ENCODE data around the gene GGTLC1.

Gene GGTLC1

DNA sequence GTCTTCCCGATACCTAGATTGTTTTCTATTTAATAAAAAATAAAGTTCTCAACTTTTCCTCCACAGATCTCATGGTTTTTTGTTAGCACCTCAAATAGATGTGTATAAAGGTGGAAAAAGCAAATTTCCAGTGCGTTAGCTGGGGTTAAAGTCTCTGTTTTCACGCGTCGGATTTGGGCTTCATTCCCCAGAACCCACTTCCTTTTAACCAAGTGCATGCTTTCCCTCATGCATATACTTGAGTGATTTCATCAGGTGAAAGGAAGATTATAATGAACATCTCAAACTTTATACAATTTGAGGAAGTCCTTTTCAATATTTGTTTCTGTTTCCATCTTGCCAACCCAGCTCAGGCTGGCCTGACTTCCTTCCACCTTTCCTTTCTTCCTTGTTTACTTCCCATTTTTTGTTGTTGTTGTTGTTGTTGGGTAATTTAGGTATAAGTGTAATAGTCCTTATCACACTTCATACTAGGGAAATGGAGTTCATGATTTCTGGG, 43.9 kb upstream of the GGTLC1 start:
- peaks cover 2% of the 10 kb centered on the region for H3K4me1 ChIP-seq (ENCODE audit: control insufficient read depth, insufficient read depth, low read depth, low read length)
- no peak overlapping the region for H3K18ac ChIP-seq (ENCODE audit: low read depth in 1 of 2, low read length in 2 of 2)
- no peak overlapping the region for H3K27ac ChIP-seq (ENCODE audit: low read length, poor library complexity, severe bottlenecking)
- H2BK15ac ChIP-seq (ENCODE audit: low read depth, poor library complexity, severe bottlenecking): no peak overlapping the region
- no peaks in the 10 kb centered on the region for H3K79me1 ChIP-seq (replicated peaks; ENCODE audit: low read length, poor library complexity, severe bottlenecking)
- H2BK12ac ChIP-seq (ENCODE audit: low read length in 2 of 2): no peak overlapping the region
- DNase-seq: no peak
- no peak overlapping the region for H3K9ac ChIP-seq (ENCODE audit: low read length)
- no peaks in the 10 kb centered on the region for H3K9me3 ChIP-seq (ENCODE audit: control insufficient read depth, low read length)
- H3K4ac ChIP-seq (ENCODE audit: low read depth in 1 of 2, low read length in 2 of 2): no peak overlapping the region
- H4K91ac ChIP-seq (ENCODE audit: low read length): no peak overlapping the region
- WGBS: 67% methylated on average over 3 of the region's 5 CpGs
- H3K36me3 ChIP-seq (ENCODE audit: control insufficient read depth in 1 of 2, insufficient read depth in 2 of 2, low read depth in 1 of 2, low read length in 2 of 2): no peaks in the 10 kb centered on the region
- H2BK120ac ChIP-seq (ENCODE audit: low read depth, low read length): no peak overlapping the region
- no peak overlapping the region for H3K4me2 ChIP-seq (ENCODE audit: low read length, poor library complexity, severe bottlenecking)
- no peak overlapping the region for H3K14ac ChIP-seq (ENCODE audit: low read length in 2 of 2)
- peaks cover 0 to 7% of the 10 kb centered on the region in 2 experiments for H3K27me3 ChIP-seq (ENCODE audit: control insufficient read depth in 1 of 2, insufficient read depth in 1 of 2, low read length in 2 of 2)
- H4K8ac ChIP-seq (ENCODE audit: low read length): no peak overlapping the region
- no peak overlapping the region for H3K23ac ChIP-seq (ENCODE audit: low read length in 2 of 2)
- no peak overlapping the region for H2AFZ ChIP-seq (ENCODE audit: low read depth, low read length)
- H3K4me3 ChIP-seq (ENCODE audit: insufficient read depth in 1 of 2, low read depth in 1 of 2, low read length in 2 of 2): no peak overlapping the region
- no peak overlapping the region for H2BK5ac ChIP-seq (ENCODE audit: low read depth, low read length, poor library complexity, severe bottlenecking)
- no peak overlapping the region for H2AK5ac ChIP-seq (ENCODE audit: low read length, severe bottlenecking)

DNA sequence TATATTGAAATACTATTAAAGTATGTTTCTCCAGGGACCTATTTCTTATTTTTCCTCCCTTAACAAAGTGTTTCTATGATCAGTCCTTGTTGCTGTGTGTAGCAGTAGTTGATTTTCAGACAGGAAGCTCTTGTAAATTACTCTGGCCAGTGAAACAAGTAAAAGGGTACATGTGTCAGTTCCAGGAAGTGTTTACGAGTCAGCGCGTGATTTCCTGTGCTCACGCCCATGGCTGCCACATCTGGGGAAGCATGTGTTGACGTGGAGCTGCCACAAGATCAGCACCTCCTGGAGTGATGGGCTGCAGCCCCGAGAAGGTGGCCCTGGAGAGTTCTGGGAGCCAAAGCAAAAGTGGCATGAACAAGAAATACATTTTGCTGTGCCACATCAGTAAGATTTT, 38.6 kb upstream of the GGTLC1 start:
- H3K4ac ChIP-seq (ENCODE audit: low read depth in 1 of 2, low read length in 2 of 2): no peak overlapping the region

DNA sequence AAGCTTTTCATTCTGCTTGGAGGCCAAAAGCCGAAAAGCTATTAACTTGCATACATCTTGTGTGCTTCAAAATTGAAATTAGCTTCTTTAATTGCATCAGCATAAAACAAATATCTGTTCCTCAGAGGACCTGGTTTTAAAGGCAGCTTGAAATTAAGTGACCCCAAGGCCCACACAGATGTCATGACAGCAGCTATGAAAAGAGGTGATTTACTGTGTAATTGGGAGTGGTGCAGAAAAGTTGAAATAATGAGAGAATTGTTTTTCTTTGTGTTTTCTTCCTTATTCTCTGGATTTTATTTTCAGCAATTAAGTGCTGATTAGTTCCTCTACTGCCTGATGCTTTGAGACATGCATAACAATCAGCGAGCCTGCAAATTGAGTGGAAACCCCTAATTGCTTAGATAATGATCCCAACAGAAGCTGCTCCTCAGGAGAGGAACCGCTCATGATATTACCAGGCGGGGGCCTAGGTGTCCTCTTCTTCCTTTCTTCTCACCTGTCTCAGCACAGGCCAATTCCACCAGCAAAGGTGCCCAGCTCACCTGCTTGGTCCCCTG, 34.1 kb upstream of the GGTLC1 start:
- Histone ChIP-seq H4K8ac (ENCODE audit: low read length) (no peak overlapping the region), H3K4me2 (ENCODE audit: low read length, poor library complexity, severe bottlenecking) (no peak overlapping the region), H2AFZ (ENCODE audit: low read depth, low read length) (no peak overlapping the region), H3K36me3 (ENCODE audit: control insufficient read depth in 1 of 2, insufficient read depth in 2 of 2, low read depth in 1 of 2, low read length in 2 of 2) (no peaks in the 10 kb centered on the region), H2AK5ac (ENCODE audit: low read length, severe bottlenecking) (no peak overlapping the region), H2BK15ac (ENCODE audit: low read depth, poor library complexity, severe bottlenecking) (no peak overlapping the region), H3K4ac (ENCODE audit: low read depth in 1 of 2, low read length in 2 of 2) (no peak overlapping the region), H3K4me3 (ENCODE audit: insufficient read depth in 1 of 2, low read depth in 1 of 2, low read length in 2 of 2) (no peak overlapping the region), H3K4me1 (ENCODE audit: control insufficient read depth, insufficient read depth, low read depth, low read length) (no peaks in the 10 kb centered on the region), H3K27ac (ENCODE audit: low read length, poor library complexity, severe bottlenecking) (no peak overlapping the region), H4K91ac (ENCODE audit: low read length) (no peak overlapping the region), H3K9ac (ENCODE audit: low read length) (no peak overlapping the region), H2BK120ac (ENCODE audit: low read depth, low read length) (no peak overlapping the region), H2BK5ac (ENCODE audit: low read depth, low read length, poor library complexity, severe bottlenecking) (no peak overlapping the region), H3K18ac (ENCODE audit: low read depth in 1 of 2, low read length in 2 of 2) (no peak overlapping the region), H3K27me3 (ENCODE audit: control insufficient read depth in 1 of 2, insufficient read depth in 1 of 2, low read length in 2 of 2) (peaks cover 6 to 13% of the 10 kb centered on the region in 2 experiments), H2BK12ac (ENCODE audit: low read length in 2 of 2) (no peak overlapping the region), H3K79me1 (replicated peaks; ENCODE audit: low read length, poor library complexity, severe bottlenecking) (no peaks in the 10 kb centered on the region), H3K14ac (ENCODE audit: low read length in 2 of 2) (no peak overlapping the region), H3K9me3 (ENCODE audit: control insufficient read depth, low read length) (no peaks in the 10 kb centered on the region), H3K23ac (ENCODE audit: low read length in 2 of 2) (no peak overlapping the region)
- no peak for DNase-seq
- WGBS: 58% methylated on average over 4 of the region's 4 CpGs

More for the DNA sequence above, 38.6 kb upstream of the GGTLC1 start:
- Histone ChIP-seq H3K9me3 (ENCODE audit: control insufficient read depth, low read length) (no peaks in the 10 kb centered on the region), H4K91ac (ENCODE audit: low read length) (no peak overlapping the region), H3K36me3 (ENCODE audit: control insufficient read depth in 1 of 2, insufficient read depth in 2 of 2, low read depth in 1 of 2, low read length in 2 of 2) (no peaks in the 10 kb centered on the region), H2AFZ (ENCODE audit: low read depth, low read length) (no peak overlapping the region), H3K27ac (ENCODE audit: low read length, poor library complexity, severe bottlenecking) (no peak overlapping the region), H3K4me1 (ENCODE audit: control insufficient read depth, insufficient read depth, low read depth, low read length) (no peaks in the 10 kb centered on the region), H3K14ac (ENCODE audit: low read length in 2 of 2) (no peak overlapping the region), H3K4me2 (ENCODE audit: low read length, poor library complexity, severe bottlenecking) (no peak overlapping the region), H2BK120ac (ENCODE audit: low read depth, low read length) (no peak overlapping the region), H3K18ac (ENCODE audit: low read depth in 1 of 2, low read length in 2 of 2) (no peak overlapping the region), H3K23ac (ENCODE audit: low read length in 2 of 2) (no peak overlapping the region), H3K9ac (ENCODE audit: low read length) (no peak overlapping the region), H2AK5ac (ENCODE audit: low read length, severe bottlenecking) (no peak overlapping the region), H3K79me1 (replicated peaks; ENCODE audit: low read length, poor library complexity, severe bottlenecking) (no peaks in the 10 kb centered on the region), H2BK12ac (ENCODE audit: low read length in 2 of 2) (no peak overlapping the region), H2BK5ac (ENCODE audit: low read depth, low read length, poor library complexity, severe bottlenecking) (no peak overlapping the region), H3K4me3 (ENCODE audit: insufficient read depth in 1 of 2, low read depth in 1 of 2, low read length in 2 of 2) (no peak overlapping the region), H2BK15ac (ENCODE audit: low read depth, poor library complexity, severe bottlenecking) (no peak overlapping the region), H3K27me3 (ENCODE audit: control insufficient read depth in 1 of 2, insufficient read depth in 1 of 2, low read length in 2 of 2) (peaks cover under 1 to 3% of the 10 kb centered on the region in 2 experiments), H4K8ac (ENCODE audit: low read length) (no peak overlapping the region)
- WGBS: 28% methylated on average over 6 of the region's 6 CpGs
- DNase-seq: no peak

DNA sequence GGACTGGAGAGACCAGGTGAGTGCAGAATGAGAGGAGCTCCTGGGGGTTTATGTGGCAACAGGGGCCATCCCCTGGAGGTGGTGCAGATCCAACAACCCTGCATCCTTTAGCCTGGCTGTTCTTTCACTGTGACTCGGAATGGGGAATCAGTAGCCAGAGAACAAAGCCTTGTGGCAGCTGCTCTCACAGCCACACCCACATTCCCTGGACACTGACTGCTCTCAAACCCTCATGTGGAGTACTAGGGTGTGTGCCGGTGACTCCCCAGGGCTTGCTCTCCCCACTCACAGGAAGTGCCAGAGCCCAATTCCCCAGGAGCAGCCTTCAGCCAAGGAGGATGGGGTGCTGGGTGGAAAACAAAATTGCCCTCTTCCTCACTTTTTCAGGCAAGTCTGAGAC, 30.2 kb upstream of the GGTLC1 start:
- no peak overlapping the region for H3K27ac ChIP-seq (ENCODE audit: low read length, poor library complexity, severe bottlenecking)
- H2AK5ac ChIP-seq (ENCODE audit: low read length, severe bottlenecking): no peak overlapping the region
- WGBS: 41% methylated on average over 2 of the region's 2 CpGs

More for the DNA sequence above, 30.2 kb upstream of the GGTLC1 start:
- H2BK5ac ChIP-seq (ENCODE audit: low read depth, low read length, poor library complexity, severe bottlenecking): no peak overlapping the region
- no peaks in the 10 kb centered on the region for H3K36me3 ChIP-seq (ENCODE audit: control insufficient read depth in 1 of 2, insufficient read depth in 2 of 2, low read depth in 1 of 2, low read length in 2 of 2)
- H3K4me2 ChIP-seq (ENCODE audit: low read length, poor library complexity, severe bottlenecking): no peak overlapping the region
- no peak overlapping the region for H4K91ac ChIP-seq (ENCODE audit: low read length)
- H3K4ac ChIP-seq (ENCODE audit: low read depth in 1 of 2, low read length in 2 of 2): no peak overlapping the region
- H3K9ac ChIP-seq (ENCODE audit: low read length): no peak overlapping the region
- no peak for DNase-seq
- H2BK12ac ChIP-seq (ENCODE audit: low read length in 2 of 2): no peak overlapping the region
- H4K8ac ChIP-seq (ENCODE audit: low read length): no peak overlapping the region
- H3K14ac ChIP-seq (ENCODE audit: low read length in 2 of 2): no peak overlapping the region
- H2BK120ac ChIP-seq (ENCODE audit: low read depth, low read length): no peak overlapping the region
- H3K23ac ChIP-seq (ENCODE audit: low read length in 2 of 2): no peak overlapping the region
- H2AFZ ChIP-seq (ENCODE audit: low read depth, low read length): no peak overlapping the region
- H3K18ac ChIP-seq (ENCODE audit: low read depth in 1 of 2, low read length in 2 of 2): no peak overlapping the region
- H2BK15ac ChIP-seq (ENCODE audit: low read depth, poor library complexity, severe bottlenecking): no peak overlapping the region
- H3K79me1 ChIP-seq (replicated peaks; ENCODE audit: low read length, poor library complexity, severe bottlenecking): no peaks in the 10 kb centered on the region
- H3K4me3 ChIP-seq (ENCODE audit: insufficient read depth in 1 of 2, low read depth in 1 of 2, low read length in 2 of 2): no peak overlapping the region
- no peaks in the 10 kb centered on the region for H3K9me3 ChIP-seq (ENCODE audit: control insufficient read depth, low read length)
- peaks cover 22 to 39% of the 10 kb centered on the region in 2 experiments for H3K27me3 ChIP-seq (ENCODE audit: control insufficient read depth in 1 of 2, insufficient read depth in 1 of 2, low read length in 2 of 2)
- no peaks in the 10 kb centered on the region for H3K4me1 ChIP-seq (ENCODE audit: control insufficient read depth, insufficient read depth, low read depth, low read length)

All from mesenchymal stem cell (in vitro differentiated cells and primary cell).